Activated CD4-positive, alpha-beta memory T cell treated with anti-CD3 and anti-CD28 coated beads for 36 hours (primary cell): ENCODE measurements around the gene PTAR1. TPM values are rescaled to one million over a fixed set of nuclear protein-coding genes. Genes with fewer than 3 reads are reported as not detected.
"Not testable (repeated sequence)": the region's sequence is repeated elsewhere in the genome, so short reads cannot be mapped to it uniquely, and the experiment has no call there.

Source experiments
- CTCF ChIA-PET: fragments of 350-600 bp; sonication (Branson Sonifier 250); formaldehyde crosslinking; loops from one replicate; lab custom pipeline; 2021; ENCODE audit warnings: antibody characterized with exemption, inconsistent platforms; lab: Charles Lee
- POLR2A ChIA-PET: fragments of 350-600 bp; sonication (Branson Sonifier 250); formaldehyde crosslinking; loops from one replicate; lab custom pipeline; 2021; ENCODE audit warnings: antibody characterized with exemption; lab: Charles Lee
- DNase-seq: peaks from one replicate; pipeline ENCODE4 v3.0.0-alpha.2; 2020
- H3K27ac Mint-ChIP-seq: one replicate; pipeline ENCODE4 v1.8.0; 2021; ENCODE audit warnings: mixed read lengths
- H3K27me3 Mint-ChIP-seq: one replicate; pipeline ENCODE4 v1.8.0; 2021; ENCODE audit warnings: mixed read lengths
- H3K36me3 Mint-ChIP-seq: one replicate; pipeline ENCODE4 v1.8.0; 2021; ENCODE audit warnings: mixed read lengths
- H3K4me1 Mint-ChIP-seq: one replicate; pipeline ENCODE4 v1.8.0; 2021; ENCODE audit warnings: low read depth, mixed read lengths
- H3K4me3 Mint-ChIP-seq: one replicate; pipeline ENCODE4 v1.8.0; 2021; ENCODE audit warnings: mild to moderate bottlenecking, mixed read lengths
- H3K9me3 Mint-ChIP-seq: one replicate; pipeline ENCODE4 v1.8.0; 2021; ENCODE audit warnings: mixed read lengths
- intact Hi-C: fragments of 100-400 bp; cut with micrococcal nuclease; formaldehyde crosslinking; loops from one replicate; pipeline ENCODE4 v1.15.1; 2023
- total RNA-seq, 2 experiments: library from RNA; stranded (reverse); gene quantifications; one replicate each; pipeline ENCODE4 v1.2.3, GENCODE V29; 2021

Gene PTAR1
- 10 to 100 TPM; 37.0 to 37.3 TPM for total RNA-seq

- DNase-seq = peak; percentile 93
- Mint-ChIP-seq H3K4me3 (peak within 1 kb of the TSS; percentile 92), H3K36me3 (peaks cover 13% of the 10 kb centered on the region), H3K4me1 (peaks cover 27% of the 10 kb centered on the region), H3K9me3 (no peaks in the 10 kb centered on the region), H3K27ac (peak within 1 kb of the TSS; percentile 89), H3K27me3 (no peaks in the 10 kb centered on the region)
- intact Hi-C loops = loop anchor here (1.0 to 10.0 kb wide), 7 partner anchors 39 to 653 kb away; partner anchors contain the start of genes KLF9 and SMC5
- CTCF ChIA-PET = interaction anchor here (0.7 to 2.3 kb wide), 5 partner anchors 11 to 725 kb away, joined by 3 to 6 read pairs (median 3); partner anchors contain the start of gene FXN
- POLR2A ChIA-PET = interaction anchor here (0.6 to 1.0 kb wide), 3 partner anchors 9 to 87 kb away, joined by 3 to 5 read pairs (median 4); partner anchors contain the start of gene APBA1
Measured at GRCh38 chr9:69759421-69760277, at the start of gene PTAR1. Gene PTAR1, minus strand, starts transcription at chr9:69760011. Its CDS starts 73 bp downstream, at chr9:69759938.

DNA sequence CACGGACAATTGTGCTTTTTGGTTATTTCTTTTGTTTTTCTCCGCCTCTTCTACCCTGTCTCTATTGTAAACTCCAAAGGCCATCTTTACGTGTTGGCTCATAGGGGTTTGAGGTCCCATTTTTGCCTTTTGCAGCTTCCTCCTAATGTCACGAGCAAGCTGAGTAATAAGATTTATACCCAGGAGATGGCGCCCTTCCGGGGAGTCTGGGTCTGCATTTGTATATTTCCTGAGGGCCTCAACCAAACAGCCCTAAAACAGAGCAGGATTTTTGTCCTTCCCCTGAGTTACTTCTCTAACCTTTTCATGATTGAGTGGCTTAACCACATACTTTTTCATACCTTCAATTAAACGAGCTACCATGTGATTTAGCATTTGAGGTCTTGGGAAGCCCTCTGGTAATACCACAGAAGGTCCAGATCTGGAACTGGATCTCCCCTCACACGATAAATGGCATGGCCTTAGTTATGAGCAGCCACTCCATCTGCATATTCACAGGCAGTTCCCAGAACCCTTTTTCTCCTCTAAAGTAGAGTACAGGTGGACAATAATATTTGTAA lies 49.6 kb upstream of the PTAR1 start:
- intact Hi-C loops = loop anchor here (2.0 to 10.0 kb wide), 2 partner anchors 55 to 67 kb away; no protein-coding TSS in a partner anchor
- Mint-ChIP-seq H3K9me3 (no peaks in the 10 kb centered on the region), H3K27ac (no peak overlapping the region), H3K36me3 (no peaks in the 10 kb centered on the region), H3K4me3 (no peak overlapping the region), H3K4me1 (no peaks in the 10 kb centered on the region), H3K27me3 (peaks cover 6% of the 10 kb centered on the region)
- ChIA-PET POLR2A (no interaction called here), CTCF (interaction anchor here (0.8 to 1.6 kb wide), 2 partner anchors 9 to 110 kb away, joined by 3 to 4 read pairs; no protein-coding TSS in a partner anchor)
- DNase-seq = peak; percentile 20

DNA sequence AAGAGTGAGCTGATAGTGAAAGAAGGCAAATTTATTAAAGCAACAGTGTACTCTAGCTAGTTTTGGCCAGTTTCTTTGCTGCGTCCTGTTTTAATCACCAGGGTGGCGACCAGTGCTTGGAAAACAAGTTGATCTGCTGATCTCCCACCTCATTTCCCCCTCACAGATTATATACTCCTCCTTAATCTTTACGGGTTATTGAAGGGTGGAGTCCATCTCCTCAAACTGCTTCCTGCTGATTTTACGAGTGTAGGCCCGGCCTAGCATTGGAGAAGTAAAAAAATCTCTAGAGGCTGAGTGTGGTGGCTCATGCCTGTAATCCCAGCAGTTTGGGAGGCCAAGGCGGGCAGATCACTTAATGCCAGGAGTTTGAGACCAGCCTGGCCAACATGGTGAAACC lies 46.8 kb upstream of the PTAR1 start:
- Mint-ChIP-seq H3K9me3 (no peaks in the 10 kb centered on the region), H3K4me1 (no peaks in the 10 kb centered on the region), H3K27me3 (peaks cover 6% of the 10 kb centered on the region), H3K36me3 (no peaks in the 10 kb centered on the region), H3K27ac (no peak overlapping the region), H3K4me3 (no peak overlapping the region)
- intact Hi-C loops = loop anchor here (10.0 kb wide), 1 partner anchor 52 kb away; no protein-coding TSS in a partner anchor
- POLR2A ChIA-PET = no interaction called here
- CTCF ChIA-PET = interaction anchor here (1.4 kb wide), 1 partner anchor 10 kb away, joined by 6 read pairs; no protein-coding TSS in a partner anchor
- no peak for DNase-seq

DNA sequence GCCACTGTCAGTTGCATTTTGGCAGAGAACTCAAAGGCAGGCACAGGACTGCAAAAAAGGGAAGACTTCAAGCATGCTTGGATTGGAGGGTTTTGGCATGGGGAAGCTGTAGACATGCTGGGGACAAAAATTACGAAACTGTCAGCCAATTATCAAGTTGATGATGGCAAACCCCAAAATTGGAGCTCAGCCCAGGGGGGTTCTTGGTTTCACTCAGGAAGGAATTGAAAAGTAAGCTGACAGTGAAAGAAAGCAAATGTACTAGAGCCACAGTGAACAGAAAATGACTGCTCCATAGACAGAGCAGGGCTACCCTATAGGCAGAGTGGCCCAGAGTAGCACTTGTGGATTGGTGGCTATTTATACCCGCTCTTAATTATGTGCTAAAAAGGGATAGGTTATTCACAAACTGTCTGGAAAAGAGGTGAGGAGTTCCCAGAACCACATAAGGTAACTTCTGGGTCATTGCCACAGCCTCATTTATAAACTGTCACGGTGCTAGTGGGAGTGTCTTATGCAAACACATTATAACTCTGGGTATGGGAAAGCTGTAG lies 46.2 kb upstream of the PTAR1 start:
- ChIA-PET POLR2A (no interaction called here), CTCF (interaction anchor here (1.4 kb wide), 1 partner anchor 9 kb away, joined by 6 read pairs; no protein-coding TSS in a partner anchor)
- Mint-ChIP-seq H3K27ac (no peak overlapping the region), H3K4me3 (no peak overlapping the region), H3K9me3 (no peaks in the 10 kb centered on the region), H3K36me3 (no peaks in the 10 kb centered on the region), H3K27me3 (peaks cover 4% of the 10 kb centered on the region), H3K4me1 (no peaks in the 10 kb centered on the region)
- intact Hi-C loops = loop anchor here (10.0 kb wide), 1 partner anchor 51 kb away; no protein-coding TSS in a partner anchor
- DNase-seq = no peak

- intact Hi-C loops = loop anchor here (10.0 kb wide), 1 partner anchor 47 kb away; no protein-coding TSS in a partner anchor
- no peaks in the 10 kb centered on the region for H3K9me3 Mint-ChIP-seq
- CTCF ChIA-PET = no interaction called here
Measured at GRCh38 chr9:69801989-69802388, 42.2 kb upstream of the PTAR1 start.

DNA sequence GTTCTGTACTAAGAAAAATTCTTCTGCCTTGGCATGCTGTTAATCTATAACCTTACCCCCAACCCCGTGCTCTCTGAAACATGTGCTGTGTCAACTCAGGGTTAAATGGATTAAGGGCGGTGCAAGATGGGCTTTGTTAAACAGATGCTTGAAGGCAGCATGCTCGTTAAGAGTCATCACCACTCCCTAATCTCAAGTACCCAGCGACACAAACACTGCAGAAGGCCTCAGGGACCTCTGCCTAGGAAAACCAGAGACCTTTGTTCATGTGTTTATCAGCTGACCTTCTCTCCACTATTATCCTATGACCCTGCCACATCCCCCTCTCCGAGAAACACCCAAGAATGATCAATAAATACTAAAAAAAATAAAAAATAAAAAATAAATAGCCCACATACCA lies 40.2 kb upstream of the PTAR1 start:
- H3K27ac Mint-ChIP-seq, H3K4me1 Mint-ChIP-seq, H3K9me3 Mint-ChIP-seq, CTCF ChIA-PET, H3K27me3 Mint-ChIP-seq, DNase-seq, POLR2A ChIA-PET, H3K36me3 Mint-ChIP-seq, H3K4me3 Mint-ChIP-seq: not testable (repeated sequence)
- intact Hi-C loops = loop anchor here (10.0 kb wide), 1 partner anchor 45 kb away; no protein-coding TSS in a partner anchor

More at GRCh38 chr9:69801989-69802388, 42.2 kb upstream of the PTAR1 start:
- Mint-ChIP-seq H3K27me3 (peaks cover 5% of the 10 kb centered on the region), H3K36me3 (no peaks in the 10 kb centered on the region), H3K4me1 (no peaks in the 10 kb centered on the region), H3K27ac (no peak overlapping the region), H3K4me3 (no peak overlapping the region)
- POLR2A ChIA-PET = no interaction called here
- no peak for DNase-seq

GRCh38 chr9:69799521-69799920 lies 39.7 kb upstream of the PTAR1 start:
- H3K27ac Mint-ChIP-seq, H3K27me3 Mint-ChIP-seq, CTCF ChIA-PET, POLR2A ChIA-PET, intact Hi-C loops, H3K4me3 Mint-ChIP-seq, H3K9me3 Mint-ChIP-seq, DNase-seq, H3K4me1 Mint-ChIP-seq, H3K36me3 Mint-ChIP-seq: not testable (repeated sequence)

GRCh38 chr9:69798744-69799143 lies 38.9 kb upstream of the PTAR1 start:
- CTCF ChIA-PET = no interaction called here

GRCh38 chr9:69797675-69798074 lies 37.9 kb upstream of the PTAR1 start:
- no peaks in the 10 kb centered on the region for H3K4me1 Mint-ChIP-seq
- intact Hi-C loops = no loop called here
- peaks cover 13% of the 10 kb centered on the region for H3K27me3 Mint-ChIP-seq
- no peak overlapping the region for H3K4me3 Mint-ChIP-seq
- no peak overlapping the region for H3K27ac Mint-ChIP-seq
- no peaks in the 10 kb centered on the region for H3K36me3 Mint-ChIP-seq
- no peaks in the 10 kb centered on the region for H3K9me3 Mint-ChIP-seq
- CTCF ChIA-PET = interaction anchor here (1.6 kb wide), 1 partner anchor 9 kb away, joined by 6 read pairs; no protein-coding TSS in a partner anchor
- POLR2A ChIA-PET = no interaction called here
- DNase-seq = no peak

More at GRCh38 chr9:69798744-69799143, 38.9 kb upstream of the PTAR1 start:
- no peak overlapping the region for H3K27ac Mint-ChIP-seq
- H3K36me3 Mint-ChIP-seq = no peaks in the 10 kb centered on the region
- POLR2A ChIA-PET = no interaction called here
- no peak overlapping the region for H3K4me3 Mint-ChIP-seq
- peaks cover 9% of the 10 kb centered on the region for H3K27me3 Mint-ChIP-seq
- DNase-seq = no peak
- intact Hi-C loops = no loop called here
- no peaks in the 10 kb centered on the region for H3K9me3 Mint-ChIP-seq
- H3K4me1 Mint-ChIP-seq = no peaks in the 10 kb centered on the region

- Mint-ChIP-seq H3K4me3 (no peak overlapping the region), H3K36me3 (no peaks in the 10 kb centered on the region), H3K9me3 (no peaks in the 10 kb centered on the region), H3K4me1 (no peaks in the 10 kb centered on the region), H3K27me3 (peaks cover 15% of the 10 kb centered on the region), H3K27ac (no peak overlapping the region)
- ChIA-PET CTCF (no interaction called here), POLR2A (no interaction called here)
- DNase-seq = no peak
- intact Hi-C loops = no loop called here
Measured at GRCh38 chr9:69794356-69794755, 34.5 kb upstream of the PTAR1 start.

- no peaks in the 10 kb centered on the region for H3K9me3 Mint-ChIP-seq
- H3K27me3 Mint-ChIP-seq = peaks cover 15% of the 10 kb centered on the region
- H3K4me1 Mint-ChIP-seq = no peaks in the 10 kb centered on the region
- H3K36me3 Mint-ChIP-seq = no peaks in the 10 kb centered on the region
- H3K27ac Mint-ChIP-seq = no peak overlapping the region
- POLR2A ChIA-PET = no interaction called here
- CTCF ChIA-PET = no interaction called here
- intact Hi-C loops = no loop called here
- H3K4me3 Mint-ChIP-seq = no peak overlapping the region
- DNase-seq = no peak
Measured at GRCh38 chr9:69785757-69786156, 25.9 kb upstream of the PTAR1 start.

- DNase-seq = no peak
- Mint-ChIP-seq H3K4me3 (no peak overlapping the region), H3K36me3 (no peaks in the 10 kb centered on the region), H3K27ac (no peak overlapping the region), H3K9me3 (no peaks in the 10 kb centered on the region), H3K27me3 (no peaks in the 10 kb centered on the region), H3K4me1 (no peaks in the 10 kb centered on the region)
- CTCF ChIA-PET = no interaction called here
- intact Hi-C loops = no loop called here
- POLR2A ChIA-PET = no interaction called here
Measured at GRCh38 chr9:69773258-69773657, 13.4 kb upstream of the PTAR1 start.
